ENCODE data around the gene CADPS. TPM values are rescaled to one million over a fixed set of nuclear protein-coding genes. Genes with fewer than 3 reads are reported as not detected.

The CADPS gene
- polyA plus RNA-seq, 1 donor, result 17.8 TPM

GRCh38 chr3:62653796-62654195 is 221.4 kb downstream of the CADPS start:
- Histone ChIP-seq H3K27me3 (ENCODE audit: control insufficient read depth, insufficient read depth, low read length) (no peaks in the 10 kb centered on the region), H3K36me3 (ENCODE audit: control insufficient read depth, insufficient read depth, low read length) (no peaks in the 10 kb centered on the region), H3K4me3 (ENCODE audit: low read length) (no peak overlapping the region), H3K4me1 (ENCODE audit: control insufficient read depth, insufficient read depth, low read length) (no peaks in the 10 kb centered on the region), H3K9me3 (ENCODE audit: control insufficient read depth, low read depth, low read length) (no peaks in the 10 kb centered on the region), H3K27ac (ENCODE audit: low read length) (no peak overlapping the region)
- WGBS (ENCODE audit: insufficient coverage, low lambda C conversion rate), result 94% methylated on average over 3 of the region's 7 CpGs
- no peak for DNase-seq

GRCh38 chr3:62647711-62648110 is 227.5 kb downstream of the CADPS start:
- Histone ChIP-seq H3K9me3 (ENCODE audit: control insufficient read depth, low read depth, low read length) (no peaks in the 10 kb centered on the region), H3K4me3 (ENCODE audit: low read length) (no peak overlapping the region), H3K4me1 (ENCODE audit: control insufficient read depth, insufficient read depth, low read length) (no peaks in the 10 kb centered on the region), H3K27me3 (ENCODE audit: control insufficient read depth, insufficient read depth, low read length) (no peaks in the 10 kb centered on the region), H3K36me3 (ENCODE audit: control insufficient read depth, insufficient read depth, low read length) (no peaks in the 10 kb centered on the region), H3K27ac (ENCODE audit: low read length) (no peak overlapping the region)
- 80% methylated on average over 1 of the region's 1 CpG for WGBS (ENCODE audit: insufficient coverage, low lambda C conversion rate)
- no peak for DNase-seq

GRCh38 chr3:62644493-62644892 is 230.7 kb downstream of the CADPS start:
- H3K9me3 ChIP-seq (ENCODE audit: control insufficient read depth, low read depth, low read length), result no peaks in the 10 kb centered on the region
- 80% methylated on average over 1 of the region's 1 CpG for WGBS (ENCODE audit: insufficient coverage, low lambda C conversion rate)

GRCh38 chr3:62638316-62638715 is 236.9 kb downstream of the CADPS start:
- Histone ChIP-seq H3K27ac (ENCODE audit: low read length) (no peak overlapping the region), H3K9me3 (ENCODE audit: control insufficient read depth, low read depth, low read length) (no peaks in the 10 kb centered on the region), H3K4me1 (ENCODE audit: control insufficient read depth, insufficient read depth, low read length) (no peaks in the 10 kb centered on the region), H3K36me3 (ENCODE audit: control insufficient read depth, insufficient read depth, low read length) (no peaks in the 10 kb centered on the region), H3K27me3 (ENCODE audit: control insufficient read depth, insufficient read depth, low read length) (peaks cover under 1% of the 10 kb centered on the region), H3K4me3 (ENCODE audit: low read length) (no peak overlapping the region)
- no peak for DNase-seq
- WGBS (ENCODE audit: insufficient coverage, low lambda C conversion rate), result 80% methylated on average over 1 of the region's 2 CpGs

More at GRCh38 chr3:62644493-62644892, 230.7 kb downstream of the CADPS start:
- no peaks in the 10 kb centered on the region for H3K36me3 ChIP-seq (ENCODE audit: control insufficient read depth, insufficient read depth, low read length)
- H3K27ac ChIP-seq (ENCODE audit: low read length), result no peak overlapping the region
- no peaks in the 10 kb centered on the region for H3K27me3 ChIP-seq (ENCODE audit: control insufficient read depth, insufficient read depth, low read length)
- no peaks in the 10 kb centered on the region for H3K4me1 ChIP-seq (ENCODE audit: control insufficient read depth, insufficient read depth, low read length)
- no peak overlapping the region for H3K4me3 ChIP-seq (ENCODE audit: low read length)
- no peak for DNase-seq

- Histone ChIP-seq H3K9me3 (ENCODE audit: control insufficient read depth, low read depth, low read length) (no peaks in the 10 kb centered on the region), H3K4me1 (ENCODE audit: control insufficient read depth, insufficient read depth, low read length) (no peaks in the 10 kb centered on the region), H3K4me3 (ENCODE audit: low read length) (no peak overlapping the region), H3K36me3 (ENCODE audit: control insufficient read depth, insufficient read depth, low read length) (no peaks in the 10 kb centered on the region), H3K27ac (ENCODE audit: low read length) (no peak overlapping the region), H3K27me3 (ENCODE audit: control insufficient read depth, insufficient read depth, low read length) (peaks cover 2% of the 10 kb centered on the region)
- WGBS (ENCODE audit: insufficient coverage, low lambda C conversion rate), result no CpG with 5 or more reads among the region's 4 CpGs
- DNase-seq, result no peak
Observed at GRCh38 chr3:62636235-62636826, 238.9 kb downstream of the CADPS start.

DNA sequence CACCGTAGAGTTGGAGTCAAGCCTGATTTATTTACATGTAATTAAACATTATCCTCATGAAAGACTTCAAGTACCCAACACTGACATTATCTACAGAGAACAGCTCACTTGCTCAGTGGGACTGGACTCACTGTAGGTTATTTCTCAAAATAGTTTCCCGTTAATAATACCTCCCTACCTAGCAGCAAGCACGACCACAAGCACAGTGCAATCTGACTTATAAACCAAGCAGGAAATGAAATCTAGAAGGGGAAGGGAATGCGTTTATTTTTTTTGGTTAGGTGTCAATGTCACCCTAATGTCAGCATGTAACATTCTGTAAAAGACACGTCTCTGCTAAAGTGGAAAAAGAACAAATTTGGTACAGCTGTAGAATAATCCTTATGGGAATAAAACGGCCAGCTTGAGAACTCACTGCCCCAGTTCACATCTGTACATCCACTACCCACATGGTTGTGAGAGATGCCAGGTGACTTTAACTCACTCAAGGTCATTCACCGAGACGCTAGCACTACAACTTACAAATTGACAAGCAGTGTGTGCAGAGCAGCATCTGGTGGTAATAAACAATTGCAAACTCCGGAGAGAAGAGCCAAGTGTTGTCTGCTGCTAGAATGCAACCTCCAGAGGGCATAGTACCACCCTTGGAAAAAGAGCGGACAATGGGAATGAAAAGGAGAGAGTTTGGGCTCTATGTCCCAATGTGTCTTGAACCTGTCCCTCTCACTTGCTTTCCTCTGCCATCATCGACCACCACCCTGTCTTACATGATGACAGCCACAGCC is 242.5 kb downstream of the CADPS start:
- Histone ChIP-seq H3K27ac (ENCODE audit: low read length) (no peak overlapping the region), H3K9me3 (ENCODE audit: control insufficient read depth, low read depth, low read length) (no peaks in the 10 kb centered on the region), H3K27me3 (ENCODE audit: control insufficient read depth, insufficient read depth, low read length) (peaks cover 2% of the 10 kb centered on the region), H3K4me1 (ENCODE audit: control insufficient read depth, insufficient read depth, low read length) (no peaks in the 10 kb centered on the region), H3K36me3 (ENCODE audit: control insufficient read depth, insufficient read depth, low read length) (no peaks in the 10 kb centered on the region), H3K4me3 (ENCODE audit: low read length) (no peak overlapping the region)
- peak in 1 of 2 donors; percentile 5 for DNase-seq
- WGBS (ENCODE audit: insufficient coverage, low lambda C conversion rate), result 75% methylated on average over 2 of the region's 11 CpGs

GRCh38 chr3:62631488-62631887 is 243.7 kb downstream of the CADPS start:
- Histone ChIP-seq H3K36me3 (ENCODE audit: control insufficient read depth, insufficient read depth, low read length) (no peaks in the 10 kb centered on the region), H3K4me1 (ENCODE audit: control insufficient read depth, insufficient read depth, low read length) (no peaks in the 10 kb centered on the region), H3K27ac (ENCODE audit: low read length) (no peak overlapping the region), H3K9me3 (ENCODE audit: control insufficient read depth, low read depth, low read length) (no peaks in the 10 kb centered on the region), H3K27me3 (ENCODE audit: control insufficient read depth, insufficient read depth, low read length) (peaks cover 2% of the 10 kb centered on the region), H3K4me3 (ENCODE audit: low read length) (no peak overlapping the region)
- DNase-seq, result peak in 1 of 2 donors; percentile 3
- 0% methylated on average over 1 of the region's 2 CpGs for WGBS (ENCODE audit: insufficient coverage, low lambda C conversion rate)

DNA sequence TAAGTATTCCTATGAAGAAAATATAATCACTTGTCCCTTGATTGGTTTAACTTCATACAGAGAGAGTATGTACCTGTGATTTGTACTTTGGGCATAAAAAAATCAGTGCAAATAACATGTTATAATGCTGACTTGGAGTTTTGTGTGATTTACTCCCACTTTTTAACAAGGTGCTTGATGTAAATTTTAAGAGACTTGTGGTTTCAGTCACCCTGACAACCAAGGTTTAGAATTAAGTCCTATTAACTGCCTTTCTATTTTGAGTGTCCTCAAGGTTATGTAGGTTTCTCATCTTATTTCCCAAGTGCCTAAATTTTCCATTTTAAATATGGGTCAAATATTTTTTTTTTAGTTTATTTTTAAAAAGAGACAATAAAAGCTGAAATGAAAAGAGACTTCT is 244.6 kb downstream of the CADPS start:
- H3K27me3 ChIP-seq (ENCODE audit: control insufficient read depth, insufficient read depth, low read length), result peaks cover 8% of the 10 kb centered on the region
- H3K4me3 ChIP-seq (ENCODE audit: low read length), result no peak overlapping the region
- no peaks in the 10 kb centered on the region for H3K4me1 ChIP-seq (ENCODE audit: control insufficient read depth, insufficient read depth, low read length)
- no peak for DNase-seq
- no peaks in the 10 kb centered on the region for H3K36me3 ChIP-seq (ENCODE audit: control insufficient read depth, insufficient read depth, low read length)
- H3K27ac ChIP-seq (ENCODE audit: low read length), result no peak overlapping the region
- H3K9me3 ChIP-seq (ENCODE audit: control insufficient read depth, low read depth, low read length), result no peaks in the 10 kb centered on the region

DNA sequence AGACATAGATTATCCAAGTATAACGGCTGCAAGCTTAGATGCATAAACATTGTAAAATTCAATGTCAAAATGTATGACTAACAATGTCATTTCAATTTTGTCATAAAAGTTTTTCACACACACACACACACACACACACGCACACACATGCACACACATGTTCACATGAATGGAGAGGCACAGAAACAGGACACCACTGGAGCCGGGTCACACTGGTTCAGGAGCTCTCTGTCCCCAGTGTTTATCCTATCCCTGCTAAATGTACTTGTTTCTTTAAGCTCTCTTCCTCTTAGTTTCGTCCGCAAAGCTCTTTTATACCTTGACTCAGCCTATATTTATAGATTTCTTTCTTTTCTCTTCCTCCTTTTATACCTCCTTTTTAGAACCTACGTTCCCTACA is 249.9 kb downstream of the CADPS start:
- H3K9me3 ChIP-seq (ENCODE audit: control insufficient read depth, low read depth, low read length), result no peaks in the 10 kb centered on the region
- no peaks in the 10 kb centered on the region for H3K36me3 ChIP-seq (ENCODE audit: control insufficient read depth, insufficient read depth, low read length)
- peaks cover 19% of the 10 kb centered on the region for H3K27me3 ChIP-seq (ENCODE audit: control insufficient read depth, insufficient read depth, low read length)
- 23% methylated on average over 3 of the region's 6 CpGs for WGBS (ENCODE audit: insufficient coverage, low lambda C conversion rate)
- no peak overlapping the region for H3K4me3 ChIP-seq (ENCODE audit: low read length)
- DNase-seq, result no peak
- H3K27ac ChIP-seq (ENCODE audit: low read length), result no peak overlapping the region
- no peaks in the 10 kb centered on the region for H3K4me1 ChIP-seq (ENCODE audit: control insufficient read depth, insufficient read depth, low read length)

DNA sequence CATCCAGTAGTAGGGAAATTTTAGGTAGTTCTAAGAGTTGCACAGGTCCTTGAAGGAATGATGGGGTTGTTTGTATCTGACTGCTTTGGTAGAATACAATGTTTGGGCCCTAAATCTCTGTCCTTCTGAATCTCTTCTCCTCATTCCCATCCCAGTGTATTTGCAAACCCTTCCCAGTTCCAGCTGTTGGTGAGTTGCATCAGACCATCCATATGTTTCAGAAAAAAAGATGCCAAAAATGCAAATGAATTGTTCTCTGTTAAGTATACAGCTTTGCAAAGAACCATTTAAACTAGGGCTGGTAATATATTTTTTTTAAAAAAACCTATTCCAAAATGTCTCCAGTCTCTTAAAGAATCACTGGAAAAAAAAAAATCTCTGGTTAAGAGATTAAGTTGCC is 251.0 kb downstream of the CADPS start:
- Histone ChIP-seq H3K27ac (ENCODE audit: low read length) (no peak overlapping the region), H3K9me3 (ENCODE audit: control insufficient read depth, low read depth, low read length) (no peaks in the 10 kb centered on the region), H3K36me3 (ENCODE audit: control insufficient read depth, insufficient read depth, low read length) (no peaks in the 10 kb centered on the region), H3K4me1 (ENCODE audit: control insufficient read depth, insufficient read depth, low read length) (no peaks in the 10 kb centered on the region), H3K4me3 (ENCODE audit: low read length) (no peak overlapping the region), H3K27me3 (ENCODE audit: control insufficient read depth, insufficient read depth, low read length) (peaks cover 19% of the 10 kb centered on the region)
- no peak for DNase-seq
